ENCODE data around the gene COL8A1. TPM values are rescaled to one million over a fixed set of nuclear protein-coding genes. Genes with fewer than 3 reads are reported as not detected.

Gene COL8A1
- total and polyA plus RNA-seq, 2 experiments from 2014 or later, result 0.41 to 2.4 TPM

GRCh38 chr3:99829844-99830243 lies 191.4 kb downstream of the COL8A1 start:
- Histone ChIP-seq H4K20me1 (ENCODE audit: insufficient read depth, poor library complexity, severe bottlenecking) (no peaks in the 10 kb centered on the region), H3K4me3 (no peak overlapping the region), H3K9me3 (ENCODE audit: low read depth) (no peaks in the 10 kb centered on the region), H3K79me2 (peaks cover 21% of the 10 kb centered on the region), H3K9me2 (replicated peaks; ENCODE audit: insufficient read depth) (no peaks in the 10 kb centered on the region), H2AFZ (no peak overlapping the region), H3K27ac (no peak overlapping the region), H3K4me1 (ENCODE audit: insufficient read depth) (peaks cover 6% of the 10 kb centered on the region), H3K4me2 (no peak overlapping the region), H3K27me3 (no peaks in the 10 kb centered on the region), H3K36me3 (replicated peaks; ENCODE audit: insufficient read depth, low read depth) (no peaks in the 10 kb centered on the region)
- DNase-seq (ENCODE audit: low spot score), result no peak
- 93% methylated on average over 3 of the region's 3 CpGs for WGBS (ENCODE audit: low lambda C conversion rate, missing lambda C conversion rate)
- no peak for TF ChIP-seq EZH2 (IDR thresholded peaks at IDR 0.05; ENCODE audit: borderline replicate concordance)
- TF ChIP-seq EZH2phosphoT487 (IDR thresholded peaks at IDR 0.05; ENCODE audit: low read depth, severe bottlenecking, unreplicated experiment), result no peak

- TF ChIP-seq EZH2 (IDR thresholded peaks at IDR 0.05; ENCODE audit: borderline replicate concordance) (no peak), CTCF (IDR thresholded peaks at IDR 0.05; ENCODE audit: poor library complexity) (no peak), EZH2phosphoT487 (IDR thresholded peaks at IDR 0.05; ENCODE audit: low read depth, severe bottlenecking, unreplicated experiment) (no peak)
- Histone ChIP-seq H3K9me3 (ENCODE audit: low read depth) (no peaks in the 10 kb centered on the region), H3K4me1 (ENCODE audit: insufficient read depth) (peaks cover 6% of the 10 kb centered on the region), H3K9me2 (replicated peaks; ENCODE audit: insufficient read depth) (no peaks in the 10 kb centered on the region), H3K4me2 (no peak overlapping the region), H2AFZ (no peak overlapping the region), H3K27ac (peak overlapping the region; percentile 43), H3K79me2 (peaks cover 12% of the 10 kb centered on the region), H3K27me3 (no peaks in the 10 kb centered on the region), H4K20me1 (ENCODE audit: insufficient read depth, poor library complexity, severe bottlenecking) (no peaks in the 10 kb centered on the region), H3K4me3 (no peak overlapping the region), H3K36me3 (replicated peaks; ENCODE audit: insufficient read depth, low read depth) (no peaks in the 10 kb centered on the region)
- 72% methylated on average over 4 of the region's 4 CpGs for WGBS (ENCODE audit: low lambda C conversion rate, missing lambda C conversion rate)
- no peak for DNase-seq (ENCODE audit: low spot score)
Observed at GRCh38 chr3:99833617-99834205, 195.3 kb downstream of the COL8A1 start.

- no peaks in the 10 kb centered on the region for H3K9me3 ChIP-seq (ENCODE audit: low read depth)
- no peaks in the 10 kb centered on the region for H3K36me3 ChIP-seq (replicated peaks; ENCODE audit: insufficient read depth, low read depth)
- WGBS (ENCODE audit: low lambda C conversion rate, missing lambda C conversion rate), result 98% methylated on average over 2 of the region's 2 CpGs
- H4K20me1 ChIP-seq (ENCODE audit: insufficient read depth, poor library complexity, severe bottlenecking), result no peaks in the 10 kb centered on the region
- peaks cover 6% of the 10 kb centered on the region for H3K4me1 ChIP-seq (ENCODE audit: insufficient read depth)
- no peaks in the 10 kb centered on the region for H3K27me3 ChIP-seq
- no peak overlapping the region for H3K27ac ChIP-seq
- no peak overlapping the region for H2AFZ ChIP-seq
- H3K9me2 ChIP-seq (replicated peaks; ENCODE audit: insufficient read depth), result no peaks in the 10 kb centered on the region
- no peak for DNase-seq (ENCODE audit: low spot score)
- no peak overlapping the region for H3K4me2 ChIP-seq
- H3K4me3 ChIP-seq, result no peak overlapping the region
- no peak for TF ChIP-seq EZH2phosphoT487 (IDR thresholded peaks at IDR 0.05; ENCODE audit: low read depth, severe bottlenecking, unreplicated experiment)
- no peak for TF ChIP-seq CTCF (IDR thresholded peaks at IDR 0.05; ENCODE audit: poor library complexity)
- TF ChIP-seq EZH2 (IDR thresholded peaks at IDR 0.05; ENCODE audit: borderline replicate concordance), result no peak
- H3K79me2 ChIP-seq, result peaks cover 12% of the 10 kb centered on the region
Observed at GRCh38 chr3:99834211-99834957, 196.0 kb downstream of the COL8A1 start.

GRCh38 chr3:99836681-99837080 lies 198.3 kb downstream of the COL8A1 start:
- peaks cover 20% of the 10 kb centered on the region for H3K79me2 ChIP-seq

More at GRCh38 chr3:99836681-99837080, 198.3 kb downstream of the COL8A1 start:
- Histone ChIP-seq H3K27ac (no peak overlapping the region), H3K4me3 (no peak overlapping the region), H2AFZ (no peak overlapping the region), H3K4me1 (ENCODE audit: insufficient read depth) (peaks cover 6% of the 10 kb centered on the region), H3K9me3 (ENCODE audit: low read depth) (no peaks in the 10 kb centered on the region), H3K27me3 (no peaks in the 10 kb centered on the region), H3K9me2 (replicated peaks; ENCODE audit: insufficient read depth) (no peaks in the 10 kb centered on the region), H3K36me3 (replicated peaks; ENCODE audit: insufficient read depth, low read depth) (no peaks in the 10 kb centered on the region), H4K20me1 (ENCODE audit: insufficient read depth, poor library complexity, severe bottlenecking) (no peaks in the 10 kb centered on the region), H3K4me2 (no peak overlapping the region)
- no peak for TF ChIP-seq EZH2phosphoT487 (IDR thresholded peaks at IDR 0.05; ENCODE audit: low read depth, severe bottlenecking, unreplicated experiment)
- TF ChIP-seq CTCF (IDR thresholded peaks at IDR 0.05; ENCODE audit: poor library complexity), result no peak
- TF ChIP-seq EZH2 (IDR thresholded peaks at IDR 0.05; ENCODE audit: borderline replicate concordance), result no peak
- no peak for DNase-seq (ENCODE audit: low spot score)
- 97% methylated on average over 3 of the region's 3 CpGs for WGBS (ENCODE audit: low lambda C conversion rate, missing lambda C conversion rate)
